Peyer's patch (tissue), 4 donors: ENCODE data around the gene VHLL. TPM values are rescaled to one million over a fixed set of nuclear protein-coding genes. Genes with fewer than 3 reads are reported as not detected.

Experiments
- DNase-seq, 3 donors: peaks; one replicate each; pipeline ENCODE4 v3.0.0-alpha.2; 2017 to 2019
- H3K27ac ChIP-seq, 4 donors: fragments of 200-600 bp; sonication (generic); one replicate each; pipeline ENCODE4 v1.5.1; 2016 to 2019
- H3K27me3 ChIP-seq, 2 donors: fragments of 200-600 bp; sonication (generic); one replicate each; pipeline ENCODE4 v1.5.1; 2019
- H3K36me3 ChIP-seq, 3 donors: fragments of 200-600 bp; sonication (generic); one replicate each; pipeline ENCODE4 v1.5.1; 2016 to 2019
- H3K4me1 ChIP-seq, 4 donors: fragments of 200-600 bp; sonication (generic); one replicate each; pipeline ENCODE4 v1.5.1; 2016 to 2019
- H3K4me3 ChIP-seq, 4 donors: fragments of 200-600 bp; sonication (generic); 1 replicate in 3 of 4; 2 replicates in 1 of 4; pipeline ENCODE4 v1.5.1; 2016 to 2019; ENCODE audit warnings: mild to moderate bottlenecking in 1 of 4
- H3K9me3 ChIP-seq, 4 donors: fragments of 200-600 bp; sonication (generic); one replicate each; pipeline ENCODE4 v1.5.1; 2016 to 2019; ENCODE audit warnings: mild to moderate bottlenecking in 1 of 4
- CTCF ChIP-seq, 6 experiments: fragments of 450-650 bp in 4 of 6; fragments of 200-600 bp in 2 of 6; sonication (generic) in 1 of 6; IDR thresholded peaks; one replicate each; pipeline ENCODE4 v1.5.1; 2017 to 2019; ENCODE audit warnings: antibody characterized with exemption in 6 of 6, mild to moderate bottlenecking in 3 of 6, moderate library complexity in 1 of 6
- POLR2A ChIP-seq, 2 donors: fragments of 450-650 bp; IDR thresholded peaks; one replicate each; pipeline ENCODE4 v1.5.1; 2017; ENCODE audit warnings: antibody characterized with exemption in 2 of 2, mild to moderate bottlenecking in 2 of 2, moderate library complexity in 2 of 2
- total RNA-seq, 4 donors: library from RNA; depleted of rRNA; stranded (reverse); fragments of >200 nt; gene quantifications; one replicate each; pipeline ENCODE4 v1.1.0, GENCODE V29; 2016

VHLL gene
- total RNA-seq, 4 donors from 2014 or later, result not detected

GRCh38 chr1:156320560-156320959, 21.5 kb upstream of the VHLL start:
- no peak for DNase-seq
- Histone ChIP-seq H3K27ac (no peak overlapping the region), H3K4me3 (no peak overlapping the region), H3K4me1 (no peaks in the 10 kb centered on the region), H3K27me3 (no peaks in the 10 kb centered on the region), H3K36me3 (peaks cover 0 to 98% (median 0%) of the 10 kb centered on the region in 3 donors), H3K9me3 (no peaks in the 10 kb centered on the region)
- TF ChIP-seq POLR2A (IDR thresholded peaks at IDR 0.05), result no peak
- TF ChIP-seq CTCF (IDR thresholded peaks at IDR 0.05), result no peak

- Histone ChIP-seq H3K36me3 (peaks cover 0 to 100% (median 0%) of the 10 kb centered on the region in 3 donors), H3K9me3 (no peaks in the 10 kb centered on the region), H3K4me3 (no peak overlapping the region), H3K4me1 (no peaks in the 10 kb centered on the region), H3K27ac (no peak overlapping the region), H3K27me3 (no peaks in the 10 kb centered on the region)
- TF ChIP-seq POLR2A (IDR thresholded peaks at IDR 0.05) (no peak), CTCF (IDR thresholded peaks at IDR 0.05) (peak; percentile 5 to 56 (median 44))
- no peak for DNase-seq
Measured at GRCh38 chr1:156319664-156320063, 20.6 kb upstream of the VHLL start.

- Histone ChIP-seq H3K4me1 (no peaks in the 10 kb centered on the region), H3K9me3 (no peaks in the 10 kb centered on the region), H3K27ac (no peak overlapping the region), H3K4me3 (no peak overlapping the region), H3K36me3 (peaks cover 0 to 97% (median 0%) of the 10 kb centered on the region in 3 donors), H3K27me3 (no peaks in the 10 kb centered on the region)
- TF ChIP-seq CTCF (IDR thresholded peaks at IDR 0.05) (no peak), POLR2A (IDR thresholded peaks at IDR 0.05) (no peak)
- no peak for DNase-seq
Measured at GRCh38 chr1:156316909-156317308, 17.8 kb upstream of the VHLL start.

- Histone ChIP-seq H3K27ac (no peak overlapping the region), H3K4me1 (no peaks in the 10 kb centered on the region), H3K9me3 (no peaks in the 10 kb centered on the region), H3K27me3 (no peaks in the 10 kb centered on the region), H3K36me3 (peaks cover 0 to 96% (median 4%) of the 10 kb centered on the region in 3 donors), H3K4me3 (no peak overlapping the region)
- TF ChIP-seq POLR2A (IDR thresholded peaks at IDR 0.05) (no peak), CTCF (IDR thresholded peaks at IDR 0.05) (no peak)
- DNase-seq, result no peak
Measured at GRCh38 chr1:156310962-156311361, 11.9 kb upstream of the VHLL start.

- Histone ChIP-seq H3K36me3 (peaks cover 0 to 70% (median 4%) of the 10 kb centered on the region in 3 donors), H3K4me1 (no peaks in the 10 kb centered on the region)
- no peak for TF ChIP-seq POLR2A (IDR thresholded peaks at IDR 0.05)
- no peak for TF ChIP-seq CTCF (IDR thresholded peaks at IDR 0.05)
Measured at GRCh38 chr1:156308078-156308477, 9.0 kb upstream of the VHLL start.

GRCh38 chr1:156305215-156305614, 6.1 kb upstream of the VHLL start:
- H3K9me3 ChIP-seq, result no peaks in the 10 kb centered on the region
- no peaks in the 10 kb centered on the region for H3K27me3 ChIP-seq
- TF ChIP-seq CTCF (IDR thresholded peaks at IDR 0.05) (no peak), POLR2A (IDR thresholded peaks at IDR 0.05) (no peak)
- H3K27ac ChIP-seq, result no peak overlapping the region
- H3K4me1 ChIP-seq, result no peaks in the 10 kb centered on the region
- H3K4me3 ChIP-seq, result no peak overlapping the region
- H3K36me3 ChIP-seq, result peaks cover 0 to 42% (median 4%) of the 10 kb centered on the region in 3 donors
- DNase-seq, result no peak

More at GRCh38 chr1:156308078-156308477, 9.0 kb upstream of the VHLL start:
- Histone ChIP-seq H3K4me3 (no peak overlapping the region), H3K9me3 (no peaks in the 10 kb centered on the region), H3K27ac (no peak overlapping the region), H3K27me3 (no peaks in the 10 kb centered on the region)
- no peak for DNase-seq
